AG10803 (cell line): ENCODE measurements around the gene CIROP.
A peak's percentile ranks its signal among the peaks of the same experiment; 100 is the strongest.

Experiments
- DNase-seq: peaks from one replicate; pipeline ENCODE4 v3.0.0; 2010; ENCODE audit warnings: low read depth
- H3K4me3 ChIP-seq: 2 replicates; pipeline ENCODE4 v1.5.1; 2011; ENCODE audit warnings: mild to moderate bottlenecking, low read length, control low read depth
- CTCF ChIP-seq: conservative IDR thresholded peaks from 2 replicates; pipeline ENCODE4 v1.5.1; 2011; ENCODE audit warnings: mild to moderate bottlenecking, low read length, control low read depth, inconsistent platforms

CIROP gene

GRCh38 chr14:23104591-23105347 is at the start of gene CIROP:
CIROP (minus strand) TSS chr14:23104989; CDS start chr14:23104920, 69 bp downstream.
- DNase-seq: no peak
- no peak within 1 kb of the TSS for H3K4me3 ChIP-seq
- TF ChIP-seq CTCF: no peak

GRCh38 chr14:23153851-23154796 is 49.3 kb upstream of the CIROP start:
- TF ChIP-seq CTCF: no peak
- peak overlapping the region; percentile 65 for H3K4me3 ChIP-seq
- DNase-seq: peak; percentile 92

GRCh38 chr14:23151342-23151741 is 46.6 kb upstream of the CIROP start:
- DNase-seq: no peak
- TF ChIP-seq CTCF: no peak
- no peak overlapping the region for H3K4me3 ChIP-seq

- no peak for DNase-seq
These were observed 45.0 kb upstream of the CIROP start for GRCh38 chr14:23149745-23150144.

GRCh38 chr14:23148591-23149249 is 43.9 kb upstream of the CIROP start:
- H3K4me3 ChIP-seq: no peak overlapping the region
- DNase-seq: peak; percentile 52
- no peak for TF ChIP-seq CTCF

More at GRCh38 chr14:23149745-23150144, 45.0 kb upstream of the CIROP start:
- no peak for TF ChIP-seq CTCF
- no peak overlapping the region for H3K4me3 ChIP-seq

- TF ChIP-seq CTCF: no peak
- no peak overlapping the region for H3K4me3 ChIP-seq
- peak; percentile 41 for DNase-seq
These were observed 42.9 kb upstream of the CIROP start for GRCh38 chr14:23147676-23148075.
